Right ventricle myocardium inferior (tissue), 1 donor: ENCODE measurements around the gene CES3. TPM values are rescaled to one million over a fixed set of nuclear protein-coding genes. Genes with fewer than 3 reads are reported as not detected.

ENCODE experiments used
- ATAC-seq: fragments of 200-7000 bp; cut with Tn5 transposase; one replicate; pipeline ENCODE4 v1.9.1; 2020; ENCODE audit warnings: mild to moderate bottlenecking, moderate library complexity
- DNase-seq: peaks from one replicate; pipeline ENCODE4 v3.0.0; 2021; ENCODE audit errors: missing footprints
- intact Hi-C: fragments of 100-400 bp; cut with DNase I; formaldehyde crosslinking; loops from one replicate; pipeline ENCODE4 v1.11.0; 2022
- total RNA-seq: library from RNA; stranded (reverse); fragmentation: NEBNext Ultra II Directional; extraction: Animal tissue kit (Norgen Biotek cat#: 25700); gene quantifications from one replicate; pipeline ENCODE4 v1.2.1, GENCODE V29; 2021
- donor health status: DM: no; HTN: yes; CAD: no; lungs with severe emphysema.

CES3 gene
- total RNA-seq, 1 donor from 2014 or later: 0.78 TPM

GRCh38 chr16:66924527-66925321, 36.3 kb upstream of the CES3 start:
- ATAC-seq (peak; percentile 9), DNase-seq (peak; percentile 76)
- intact Hi-C loops: no loop called here

GRCh38 chr16:66925322-66925840, 35.7 kb upstream of the CES3 start, which contains the start of gene RRAD:
Gene RRAD, minus strand, starts transcription at chr16:66925535. Its CDS starts 356 bp downstream, at chr16:66925179.
- DNase-seq (peak; percentile 83), ATAC-seq (peak; percentile 41)
- intact Hi-C loops: no loop called here

- ATAC-seq: peak; percentile 53
Observed at GRCh38 chr16:66926171-66926947, 34.7 kb upstream of the CES3 start.

GRCh38 chr16:66926961-66927436, 34.1 kb upstream of the CES3 start:
- DNase-seq (peak; percentile 60), ATAC-seq (peak; percentile 47)
- intact Hi-C loops: no loop called here

More at GRCh38 chr16:66926171-66926947, 34.7 kb upstream of the CES3 start:
- intact Hi-C loops: no loop called here
- peak; percentile 74 for DNase-seq

GRCh38 chr16:66927918-66928649, 33.0 kb upstream of the CES3 start:
- intact Hi-C loops: no loop called here
- ATAC-seq (no peak), DNase-seq (peak; percentile 41)

GRCh38 chr16:66928702-66929388, 32.2 kb upstream of the CES3 start:
- intact Hi-C loops: no loop called here
- DNase-seq (peak; percentile 70), ATAC-seq (no peak)

- DNase-seq: peak; percentile 15
- no peak for ATAC-seq
- intact Hi-C loops: no loop called here
Observed at GRCh38 chr16:66930189-66930588, 30.9 kb upstream of the CES3 start.

GRCh38 chr16:66931665-66932064, 29.4 kb upstream of the CES3 start:
- ATAC-seq: no peak
- intact Hi-C loops: no loop called here
- DNase-seq: no peak

- intact Hi-C loops: no loop called here
- ATAC-seq: no peak
- peak; percentile 51 for DNase-seq
Observed at GRCh38 chr16:66932076-66932475, 29.0 kb upstream of the CES3 start.

GRCh38 chr16:66933776-66934137, 27.3 kb upstream of the CES3 start:
- no peak for DNase-seq
- intact Hi-C loops: no loop called here
- no peak for ATAC-seq

- intact Hi-C loops: no loop called here
- DNase-seq (peak; percentile 96), ATAC-seq (peak; percentile 84)
Observed at GRCh38 chr16:66934138-66934838, 26.8 kb upstream of the CES3 start, which contains the start of gene CIAO2B. Gene CIAO2B, minus strand, starts transcription at chr16:66934402. Its CDS starts 38 bp downstream, at chr16:66934364.

- intact Hi-C loops: loop anchor here (5.0 kb wide), 1 partner anchor 33 kb away; no protein-coding TSS in a partner anchor
- ATAC-seq (peak; percentile 2), DNase-seq (peak; percentile 46)
Observed at GRCh38 chr16:66934839-66935313, 26.2 kb upstream of the CES3 start.

- DNase-seq: peak; percentile 71
- ATAC-seq: peak; percentile 79
- intact Hi-C loops: loop anchor here (5.0 kb wide), 1 partner anchor 33 kb away; no protein-coding TSS in a partner anchor
Observed at GRCh38 chr16:66935314-66936011, 25.6 kb upstream of the CES3 start, which contains the start of gene CES2. Gene CES2, plus strand, starts transcription at chr16:66935516. Its CDS starts 120 bp downstream, at chr16:66935636.

GRCh38 chr16:66936462-66936861, 24.6 kb upstream of the CES3 start:
- ATAC-seq (peak; percentile 30), DNase-seq (no peak)
- intact Hi-C loops: loop anchor here (5.0 kb wide), 1 partner anchor 34 kb away; no protein-coding TSS in a partner anchor

GRCh38 chr16:66936889-66937554, 24.0 kb upstream of the CES3 start:
- intact Hi-C loops: loop anchor here (5.0 kb wide), 1 partner anchor 35 kb away; no protein-coding TSS in a partner anchor
- DNase-seq (no peak), ATAC-seq (no peak)
